ENCODE results near the gene CLECL1. TPM values are rescaled to one million over a fixed set of nuclear protein-coding genes. Genes with fewer than 3 reads are reported as not detected.

CLECL1 gene
- total and polyA plus RNA-seq, 2 of the 4 experiments (the other 2 are of a cell fraction): not detected

- H4K5ac ChIP-seq (ENCODE audit: low read depth, low read length): no peak overlapping the region
- in situ Hi-C loops (cut with MboI; ENCODE audit: low sequenced_read_pairs): loop anchor here (25.0 kb wide), 1 partner anchor 382 kb away; no protein-coding TSS in a partner anchor
- no peaks in the 10 kb centered on the region for H3K36me3 ChIP-seq (ENCODE audit: control insufficient read depth, insufficient read depth, low read length)
- WGBS, 2 experiments (ENCODE audit: extremely low coverage in 2 of 2, insufficient read length in 1 of 2): no CpG with 5 or more reads among the region's 1 CpG
- H3K79me1 ChIP-seq (ENCODE audit: low read depth in 1 of 2, low read length in 2 of 2): no peaks in the 10 kb centered on the region
- 0 out of 3 replicates have a peak overlapping the region, but pooled peaks have one; percentile 37 for H2BK15ac ChIP-seq (ENCODE audit: low read depth, low read length)
- no peak overlapping the region for H2AFZ ChIP-seq (replicated peaks; ENCODE audit: low read length, poor library complexity)
- H3K14ac ChIP-seq (replicated peaks; ENCODE audit: low read depth, low read length): no peak overlapping the region
- ATAC-seq (ENCODE audit: low read depth) (no peak), DNase-seq (no peak)
- H2BK120ac ChIP-seq (ENCODE audit: low read depth, low read length): no peak overlapping the region
- H3K27me3 ChIP-seq (ENCODE audit: control insufficient read depth, insufficient read depth, low read length): no peaks in the 10 kb centered on the region; the same call in 1 of the 2 replicates
- no peak overlapping the region for H3K4ac ChIP-seq (ENCODE audit: low read depth, low read length)
- peaks cover 2% of the 10 kb centered on the region; the same call in 1 of the 2 replicates for H3K4me1 ChIP-seq (ENCODE audit: control insufficient read depth, insufficient read depth, low read length)
- H4K91ac ChIP-seq (ENCODE audit: insufficient read depth, low read depth, low read length): no peak overlapping the region
- no peaks in the 10 kb centered on the region for H3K9me3 ChIP-seq (ENCODE audit: control insufficient read depth, insufficient read depth, low read length)
- ChIA-PET POLR2A (ENCODE audit: unreplicated experiment) (no interaction called here), CTCF (no interaction called here)
- H3K23ac ChIP-seq (ENCODE audit: low read depth, low read length): no peak overlapping the region
- H2BK20ac ChIP-seq (ENCODE audit: low read depth, low read length): no peak overlapping the region
- no peak overlapping the region for H3K27ac ChIP-seq (ENCODE audit: insufficient read depth, low read length)
- H2BK5ac ChIP-seq (ENCODE audit: low read depth, low read length, poor library complexity, severe bottlenecking): no peak overlapping the region
- BruUV-seq (replicated peaks): no TSS peak
- no peak overlapping the region for H4K8ac ChIP-seq (ENCODE audit: low read depth in 2 of 2, low read length in 2 of 2)
- intact Hi-C loops (cut with micrococcal nuclease): no loop called here
- no peaks in the 10 kb centered on the region for H4K20me1 ChIP-seq (ENCODE audit: insufficient read depth, low read length)
- H3K9me1 ChIP-seq (ENCODE audit: insufficient read depth, low read length): no peaks in the 10 kb centered on the region
- H2AK5ac ChIP-seq (ENCODE audit: low read depth, low read length): no peak overlapping the region
- dilution Hi-C loops (cut with HindIII; ENCODE audit: low sequenced_read_pairs, unreplicated experiment): no loop called here
- H3K9ac ChIP-seq (ENCODE audit: low read depth, low read length): no peak overlapping the region
- no peak overlapping the region for H3K56ac ChIP-seq (ENCODE audit: extremely low read depth, insufficient read depth, low read length)
- no peak overlapping the region for H2AK9ac ChIP-seq (replicated peaks; ENCODE audit: low read depth, low read length, poor library complexity)
- TF ChIP-seq MAFK (IDR thresholded peaks at IDR 0.05; ENCODE audit: low read depth, low read length) (no peak), RAD21 (IDR thresholded peaks at IDR 0.05; ENCODE audit: low read length) (no peak), CEBPB (IDR thresholded peaks at IDR 0.05; ENCODE audit: low read depth, low read length) (no peak), CTCF (conservative IDR thresholded peaks at IDR 0.05; ENCODE audit: low read depth, low read length) (no peak), MAZ (IDR thresholded peaks at IDR 0.05; ENCODE audit: borderline replicate concordance, low read depth, low read length) (no peak), BHLHE40 (IDR thresholded peaks at IDR 0.05; ENCODE audit: low read depth, low read length) (no peak), USF2 (IDR thresholded peaks at IDR 0.05; ENCODE audit: low read depth, low read length) (no peak), SMC3 (IDR thresholded peaks at IDR 0.05; ENCODE audit: low read depth, low read length) (no peak), RFX5 (IDR thresholded peaks at IDR 0.05; ENCODE audit: low read depth, low read length) (no peak), RCOR1 (IDR thresholded peaks at IDR 0.05; ENCODE audit: insufficient replicate concordance, low read length) (no peak), POLR2A (IDR thresholded peaks at IDR 0.05; ENCODE audit: low read depth, low read length) (no peak)
- H3K18ac ChIP-seq (ENCODE audit: low read depth, low read length): no peak overlapping the region
- no peak overlapping the region for H3K4me2 ChIP-seq (ENCODE audit: low read depth, low read length)
- no peak overlapping the region for H3K4me3 ChIP-seq (ENCODE audit: insufficient read depth, low read depth, low read length)
Measured at GRCh38 chr12:9719790-9720189, 13.1 kb downstream of the CLECL1 start.
